Bronchial epithelial cell (primary cell): ENCODE data around the gene ADGRL3. TPM values are rescaled to one million over a fixed set of nuclear protein-coding genes. Genes with fewer than 3 reads are reported as not detected.
A peak's percentile ranks its signal among the peaks of the same experiment; 100 is the strongest.

Experiments
- DNase-seq: peaks from one replicate; pipeline ENCODE4 v3.0.0-alpha.2; 2010; ENCODE audit warnings: low read depth
- FAIRE-seq: peaks from 2 replicates; lab custom pipeline; 2011; peaks lifted over from hg19 to GRCh38; lab: Jason Lieb, UNC
- H3K27me3 ChIP-seq: 2 replicates; pipeline ENCODE4 v1.5.1; 2011; ENCODE audit warnings: low read length; ENCODE audit not compliant: control insufficient read depth, insufficient read depth
- H3K36me3 ChIP-seq: 2 replicates; pipeline ENCODE4 v1.5.1; 2011; ENCODE audit warnings: low read length; ENCODE audit not compliant: control insufficient read depth, insufficient read depth
- H3K4me3 ChIP-seq: 2 replicates; pipeline ENCODE4 v1.5.1; 2011; ENCODE audit warnings: mild to moderate bottlenecking, low read depth, low read length, control low read depth
- CTCF ChIP-seq: IDR thresholded peaks from 2 replicates; pipeline ENCODE4 v1.5.1; 2011; ENCODE audit warnings: mild to moderate bottlenecking, moderate library complexity, low read length, control low read depth, inconsistent platforms; ENCODE audit not compliant: insufficient read depth, severe bottlenecking
- total RNA-seq: library from RNA; depleted of rRNA; stranded (reverse); fragments of >200 nt; gene quantifications from 2 replicates; pipeline ENCODE4 v1.2.1, GENCODE V29; 2014

The ADGRL3 gene
- total RNA-seq, 1 donor from 2014 or later, result under 0.01 TPM

GRCh38 chr4:61520681-61521160, 320.6 kb downstream of the ADGRL3 start:
- FAIRE-seq, result no peak
- no peak for TF ChIP-seq CTCF
- Histone ChIP-seq H3K27me3 (no peaks in the 10 kb centered on the region), H3K36me3 (no peaks in the 10 kb centered on the region), H3K4me3 (no peak overlapping the region)
- DNase-seq, result peak; percentile 91

GRCh38 chr4:61521451-61521850, 321.3 kb downstream of the ADGRL3 start:
- no peak for FAIRE-seq

DNA sequence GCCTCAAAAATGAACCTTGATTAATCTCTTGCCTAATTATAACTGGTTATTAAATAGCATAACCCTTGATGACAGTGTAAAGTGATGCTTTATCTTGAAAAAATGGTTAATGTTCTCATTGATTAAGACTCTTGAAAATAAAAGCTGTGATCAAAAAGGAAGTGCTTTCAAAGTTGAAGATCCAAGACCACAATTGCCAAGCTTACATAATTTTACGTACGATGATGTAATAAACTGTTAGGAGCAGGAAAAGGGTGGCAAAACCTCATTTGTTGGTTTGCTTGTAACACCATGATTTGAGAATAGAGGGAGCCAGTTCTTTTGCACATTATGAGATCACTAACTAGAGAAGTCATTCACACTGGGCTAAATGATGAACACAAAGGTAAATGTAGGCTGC, 322.2 kb downstream of the ADGRL3 start:
- DNase-seq (no peak), FAIRE-seq (no peak)
- no peak for TF ChIP-seq CTCF
- Histone ChIP-seq H3K36me3 (no peaks in the 10 kb centered on the region), H3K4me3 (no peak overlapping the region), H3K27me3 (no peaks in the 10 kb centered on the region)

More at GRCh38 chr4:61521451-61521850, 321.3 kb downstream of the ADGRL3 start:
- no peak for TF ChIP-seq CTCF
- peak; percentile 79 for DNase-seq
- H3K4me3 ChIP-seq, result no peak overlapping the region
- no peaks in the 10 kb centered on the region for H3K27me3 ChIP-seq
- no peaks in the 10 kb centered on the region for H3K36me3 ChIP-seq

DNA sequence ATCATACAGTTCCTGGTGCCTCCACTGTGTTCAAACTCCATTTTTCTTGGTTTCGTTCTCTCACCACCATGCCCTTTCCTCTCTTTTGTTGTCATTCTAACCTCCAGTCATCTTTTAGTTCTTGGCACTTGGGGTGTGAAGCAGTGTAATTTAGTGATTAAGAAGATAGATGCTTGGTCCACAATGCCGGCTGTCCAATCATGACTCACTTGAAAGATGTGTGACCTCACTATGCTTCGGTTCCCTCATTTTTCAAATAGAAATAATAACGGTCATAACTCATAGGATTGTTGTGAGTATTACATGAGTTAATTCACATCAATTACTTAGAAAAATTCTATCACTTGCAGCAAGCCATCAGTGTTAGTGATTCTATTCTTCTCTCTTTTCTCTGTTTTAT, 327.8 kb downstream of the ADGRL3 start:
- DNase-seq (no peak), FAIRE-seq (no peak)
- TF ChIP-seq CTCF, result no peak
- H3K4me3 ChIP-seq, result no peak overlapping the region
- H3K27me3 ChIP-seq, result no peaks in the 10 kb centered on the region
- no peaks in the 10 kb centered on the region for H3K36me3 ChIP-seq

- no peak for TF ChIP-seq CTCF
- no peak for FAIRE-seq
These were observed 328.5 kb downstream of the ADGRL3 start for GRCh38 chr4:61528595-61528994.

GRCh38 chr4:61531188-61531587, 331.1 kb downstream of the ADGRL3 start:
- FAIRE-seq, result no peak
- no peaks in the 10 kb centered on the region for H3K36me3 ChIP-seq
- DNase-seq, result no peak
- H3K27me3 ChIP-seq, result no peaks in the 10 kb centered on the region
- H3K4me3 ChIP-seq, result no peak overlapping the region
- no peak for TF ChIP-seq CTCF

More at GRCh38 chr4:61528595-61528994, 328.5 kb downstream of the ADGRL3 start:
- no peak for DNase-seq
- Histone ChIP-seq H3K27me3 (no peaks in the 10 kb centered on the region), H3K36me3 (no peaks in the 10 kb centered on the region), H3K4me3 (no peak overlapping the region)
